Fibroblast of skin of back (primary cell): ENCODE measurements around the gene DNMT3B.
"Not testable (repeated sequence)": the region's sequence is repeated elsewhere in the genome, so short reads cannot be mapped to it uniquely, and the experiment has no call there.

Source experiments
- DNase-seq: peaks from one replicate; pipeline ENCODE4 v3.0.0-alpha.2; 2013

The DNMT3B gene

DNA sequence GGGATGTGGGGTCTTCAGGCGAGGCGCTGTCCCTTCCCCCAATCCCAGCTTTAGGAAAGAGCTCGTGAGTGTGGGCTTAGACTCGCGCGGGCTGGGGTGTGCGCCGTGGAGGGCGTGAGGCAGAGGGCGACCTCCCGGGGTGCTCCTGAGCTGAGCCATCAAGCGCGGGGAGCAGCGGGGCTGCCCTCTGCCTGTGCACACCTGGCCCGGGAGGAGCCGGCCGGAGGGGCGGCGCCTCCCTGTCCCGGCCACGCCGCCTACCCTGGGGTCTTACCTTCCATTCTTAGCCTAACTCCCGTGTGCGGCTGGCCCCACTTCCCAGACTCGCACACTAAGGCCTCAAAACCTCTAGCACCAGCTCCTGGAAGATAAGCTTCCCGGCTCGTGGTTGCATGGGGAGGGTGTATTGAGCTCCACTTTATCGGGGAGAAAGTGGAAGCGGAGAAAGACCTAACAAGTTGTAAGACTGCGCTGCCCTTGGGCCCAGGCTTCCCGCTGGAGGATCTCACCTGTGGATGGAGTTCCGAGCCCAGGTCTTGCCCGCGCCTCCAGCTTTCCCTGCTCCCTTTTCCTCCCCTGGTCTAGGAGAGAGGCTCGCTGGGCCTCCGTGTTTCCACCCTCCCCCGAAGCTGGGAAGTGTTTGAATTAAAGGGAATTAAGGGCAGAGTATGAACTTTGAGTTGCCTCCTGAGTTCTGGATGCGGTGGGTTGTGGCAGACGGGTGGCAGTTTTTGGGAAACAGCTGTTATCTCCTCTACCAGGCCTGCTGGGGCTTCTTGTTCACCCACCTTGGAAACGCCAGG, 1.2 kb downstream of the DNMT3B start:
- DNase-seq: no peak

DNA sequence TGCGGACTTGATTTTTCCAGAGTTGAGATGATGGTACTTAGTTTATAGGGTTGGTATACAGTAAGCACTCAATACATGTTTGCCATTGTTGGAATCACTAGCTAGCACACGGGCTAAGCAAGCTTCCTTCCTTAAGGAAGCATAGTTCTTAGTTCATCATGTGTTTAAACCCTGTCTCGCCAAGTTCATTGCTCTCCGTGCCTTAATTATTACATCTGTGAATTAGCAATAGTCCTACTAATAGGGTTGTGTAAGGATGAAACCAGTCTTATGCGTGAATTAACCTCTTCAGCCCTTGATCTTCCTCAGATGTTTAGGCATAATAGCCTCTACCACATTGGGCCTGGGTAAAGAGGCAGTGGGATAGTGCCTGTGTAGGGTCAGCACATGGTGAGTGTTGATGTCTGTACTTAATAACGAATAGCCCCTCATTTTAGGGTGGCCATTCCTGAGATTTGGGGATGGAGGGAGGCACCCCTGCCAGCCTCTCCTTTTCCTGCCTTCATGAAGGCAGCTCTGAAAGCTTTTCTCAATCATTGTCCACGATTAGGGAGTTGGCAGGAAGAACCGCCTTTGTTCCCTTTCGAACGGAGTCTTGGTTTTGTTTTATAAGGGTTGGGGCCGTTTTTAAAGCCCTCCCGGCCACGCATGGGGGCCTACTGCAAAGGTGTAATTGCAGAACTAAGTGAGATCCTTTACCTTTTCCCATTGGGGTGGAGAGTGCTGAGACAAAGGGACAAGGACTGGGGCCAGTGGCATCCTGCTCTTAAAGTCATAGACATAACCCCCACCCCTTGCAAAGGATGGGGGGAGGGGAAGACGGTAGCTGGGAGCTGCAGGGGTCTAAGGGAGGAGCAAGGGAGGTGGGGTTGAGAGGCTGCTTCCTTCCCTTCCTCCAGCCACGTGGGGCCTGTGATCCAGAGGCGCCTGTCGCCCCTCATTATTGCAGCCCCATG, 2.1 kb downstream of the DNMT3B start:
- DNase-seq: no peak

DNA sequence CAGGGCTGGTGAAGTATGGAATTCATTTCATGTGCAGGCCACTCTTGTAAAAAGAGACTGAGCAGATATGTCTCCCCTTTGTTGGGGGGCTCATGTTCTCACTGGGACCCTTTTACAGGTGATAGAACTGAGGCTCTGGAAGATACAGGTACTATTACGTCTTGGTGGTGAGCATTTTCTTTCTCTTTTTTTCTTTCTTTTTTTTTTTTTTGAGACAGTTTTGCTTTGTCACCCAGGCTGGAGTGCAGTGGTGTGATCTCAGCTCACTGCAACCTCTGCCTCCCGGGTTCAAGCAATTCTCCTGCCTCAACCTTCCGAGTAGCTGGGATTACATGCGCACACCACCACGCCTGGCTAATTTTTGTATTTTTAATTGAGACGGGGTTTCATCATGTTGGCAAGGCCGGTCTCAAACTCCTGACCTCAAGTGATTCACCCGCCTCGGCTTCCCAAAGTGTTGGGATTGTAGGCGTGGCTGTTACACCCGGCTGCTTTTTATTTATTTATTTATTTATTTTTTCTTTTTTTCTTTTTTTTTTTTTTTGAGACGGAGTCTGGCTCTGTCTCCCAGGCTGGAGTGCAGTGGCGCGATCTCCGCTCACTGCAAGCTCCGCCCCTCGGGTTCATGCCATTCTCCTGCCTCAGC, 3.2 kb downstream of the DNMT3B start:
- DNase-seq: not testable (repeated sequence)

DNA sequence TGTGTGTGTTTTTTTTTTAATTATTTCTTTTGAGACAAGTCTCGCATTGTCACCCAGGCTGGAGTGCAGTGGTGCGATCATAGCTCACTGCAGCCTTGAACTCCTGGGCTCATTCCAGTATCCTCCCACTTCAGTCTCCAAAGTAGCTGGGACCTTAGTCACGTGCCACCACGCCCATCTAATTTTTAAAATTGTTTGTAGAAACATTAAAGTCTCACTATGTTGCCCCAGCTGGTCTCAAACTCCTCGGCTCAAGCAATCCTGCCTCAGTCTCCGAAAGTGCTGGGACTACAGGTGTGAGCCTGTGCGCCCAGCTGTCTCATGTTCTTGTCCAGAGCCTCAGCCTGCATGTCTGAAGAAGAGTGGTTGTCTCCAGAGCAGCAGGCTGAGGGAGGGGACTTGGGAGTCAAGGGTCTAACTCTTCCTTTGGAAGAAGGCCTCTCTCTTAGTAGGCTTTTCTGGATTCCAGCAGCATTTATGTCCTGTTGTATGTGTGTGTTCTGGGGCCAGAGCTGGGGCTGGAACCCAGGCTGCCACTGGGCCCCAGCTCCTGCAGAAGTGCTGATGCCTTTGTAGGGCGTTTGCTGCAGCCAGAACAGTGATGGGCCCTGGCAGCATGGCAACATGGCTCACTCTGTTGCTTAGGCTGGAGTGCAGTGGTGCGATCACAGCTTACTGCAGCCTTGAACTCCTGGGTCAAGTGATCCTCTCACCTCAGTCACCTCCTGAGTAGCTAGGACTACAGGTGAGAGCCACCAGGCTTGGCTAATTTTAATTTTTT, 5.4 kb downstream of the DNMT3B start:
- DNase-seq: no peak

DNA sequence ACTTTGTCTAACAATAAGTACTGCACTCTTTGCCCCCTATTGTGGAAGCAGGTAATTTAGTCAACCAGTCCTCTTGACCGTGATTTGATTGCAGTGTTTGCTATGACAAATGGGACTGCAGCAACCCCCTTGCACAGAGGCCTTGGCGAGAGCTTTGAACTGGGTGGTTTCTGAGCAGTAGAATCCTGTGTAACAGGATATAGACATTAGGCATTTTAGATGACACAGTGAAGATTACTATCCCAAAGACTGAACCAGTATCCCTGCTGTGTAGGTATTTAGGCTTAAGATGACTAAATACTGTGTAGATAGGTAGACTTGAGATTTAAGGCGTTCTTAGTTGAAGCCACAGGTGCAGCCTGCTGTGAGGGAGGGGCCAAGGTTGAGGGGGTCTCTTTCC, 9.9 kb downstream of the DNMT3B start:
- DNase-seq: no peak

DNA sequence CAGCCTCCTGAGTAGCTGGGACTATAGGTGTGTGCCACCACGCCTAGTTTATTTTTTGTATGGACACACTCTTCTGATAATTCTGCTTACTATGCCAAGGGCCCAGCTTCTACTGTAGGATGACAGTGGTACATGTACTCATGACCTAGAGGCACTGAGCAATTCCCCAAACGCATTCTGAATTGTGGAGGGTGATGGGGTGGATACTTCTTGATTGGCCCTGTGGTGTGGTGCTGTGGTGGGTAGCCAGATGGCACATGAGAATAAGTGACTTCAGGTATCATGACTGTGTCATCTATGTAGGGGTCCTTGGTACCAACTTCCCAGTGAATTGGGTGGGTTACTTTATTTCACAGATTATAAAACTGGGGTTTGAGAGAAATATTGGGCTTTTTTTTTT, 11.0 kb downstream of the DNMT3B start:
- DNase-seq: no peak

DNA sequence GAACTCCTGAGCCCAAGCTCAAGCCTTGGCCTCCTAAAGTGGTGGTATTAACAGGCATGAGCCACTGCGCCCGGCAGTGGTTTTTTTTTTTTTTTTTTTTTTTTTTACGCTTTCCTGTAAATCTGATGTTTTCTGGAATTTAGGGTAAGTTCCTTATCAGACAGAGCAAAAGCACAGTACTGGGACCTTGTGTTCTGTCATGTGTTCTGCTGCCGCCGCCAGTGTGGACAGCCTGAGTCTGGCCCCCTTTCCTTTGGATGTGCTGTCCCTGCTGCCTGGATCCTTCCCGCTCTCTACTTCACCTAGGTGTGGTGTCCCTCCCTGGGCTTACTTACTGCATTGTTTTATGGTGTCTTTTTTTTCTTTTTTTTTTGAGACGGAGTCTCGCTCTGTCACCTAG, 11.7 kb downstream of the DNMT3B start:
- DNase-seq: no peak

DNA sequence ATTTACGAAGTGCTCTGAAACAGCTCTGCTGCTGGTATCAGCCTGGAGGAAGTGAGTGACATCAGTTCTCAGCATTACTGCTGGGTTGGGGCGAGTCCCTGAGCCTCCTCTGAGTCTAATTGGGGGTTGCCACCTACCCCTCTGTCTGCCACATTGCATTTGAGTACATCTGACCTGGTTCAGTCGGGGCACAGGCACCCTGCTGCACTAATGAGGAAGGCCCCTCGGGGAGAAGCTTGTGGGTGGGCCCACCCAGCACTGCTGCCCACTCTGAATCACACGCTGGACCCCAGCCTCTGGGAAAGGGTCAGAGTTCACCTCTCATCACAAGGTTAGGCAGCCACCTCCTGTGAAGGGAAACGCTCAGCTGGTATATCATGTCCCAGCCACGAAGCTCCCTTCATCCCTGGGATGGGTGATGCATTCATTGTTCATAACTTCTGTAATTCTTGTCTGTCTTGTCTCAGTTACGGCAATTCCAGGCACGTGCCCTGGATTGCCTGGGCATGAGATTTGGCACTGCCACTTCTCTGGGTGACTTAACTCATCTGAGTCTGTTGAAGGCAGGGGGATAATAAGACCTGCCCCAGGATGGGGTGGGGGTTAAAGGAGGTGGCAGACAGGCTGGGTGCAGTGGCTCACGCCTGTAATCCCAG, 13.3 kb downstream of the DNMT3B start:
- no peak for DNase-seq

- DNase-seq: no peak
Measured at GRCh38 chr20:32777177-32777956, 15.2 kb downstream of the DNMT3B start.

DNA sequence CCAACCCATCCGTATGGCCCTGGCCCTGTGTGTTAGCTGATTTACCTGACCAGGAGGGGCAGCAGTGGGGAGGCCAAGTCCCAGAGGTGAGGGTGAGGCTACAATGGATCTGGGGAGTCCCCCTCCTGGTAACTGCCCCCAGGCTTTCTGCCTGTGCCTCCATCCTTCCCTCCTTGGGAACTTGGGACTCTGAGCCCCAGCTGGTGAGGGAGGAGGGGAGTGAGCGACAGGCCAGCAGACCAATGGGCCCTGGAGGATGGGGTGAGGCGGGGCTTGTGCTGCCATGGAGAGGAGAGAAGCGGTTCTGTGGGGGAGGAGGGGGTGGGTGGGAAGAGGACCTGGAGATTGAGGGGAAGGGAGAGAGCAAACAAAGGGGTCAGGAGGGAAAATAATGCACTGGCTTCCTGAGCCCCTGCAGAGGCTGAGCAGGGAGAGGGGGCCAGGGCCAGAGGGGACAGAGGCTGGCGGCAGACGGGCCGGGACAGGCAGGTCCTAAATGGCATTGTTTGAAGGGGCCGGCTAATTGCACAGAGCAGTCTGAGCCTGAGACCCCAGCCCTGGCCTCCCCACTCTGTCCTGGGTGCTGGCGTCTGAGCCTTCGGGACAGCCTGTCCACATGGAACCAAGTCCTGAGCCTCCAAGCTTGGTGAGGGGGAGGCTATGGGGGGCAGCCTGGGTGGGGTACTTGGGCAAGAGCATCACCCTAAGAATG, 17.5 kb downstream of the DNMT3B start:
- no peak for DNase-seq

DNA sequence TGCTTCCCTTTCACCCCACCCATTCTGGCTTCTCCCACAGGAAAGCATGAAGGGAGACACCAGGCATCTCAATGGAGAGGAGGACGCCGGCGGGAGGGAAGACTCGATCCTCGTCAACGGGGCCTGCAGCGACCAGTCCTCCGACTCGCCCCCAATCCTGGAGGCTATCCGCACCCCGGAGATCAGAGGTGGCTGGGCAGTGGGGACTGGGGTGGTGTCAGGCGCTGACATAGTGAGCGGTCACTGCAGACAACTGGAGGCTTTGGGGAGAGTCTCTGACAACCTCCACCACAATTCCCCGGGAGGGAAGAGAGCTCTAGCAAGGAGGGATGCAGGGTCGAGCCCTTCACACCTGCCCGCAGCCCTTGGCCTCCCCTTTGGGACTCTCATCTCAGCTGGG, 18.1 kb downstream of the DNMT3B start:
- DNase-seq: no peak

DNA sequence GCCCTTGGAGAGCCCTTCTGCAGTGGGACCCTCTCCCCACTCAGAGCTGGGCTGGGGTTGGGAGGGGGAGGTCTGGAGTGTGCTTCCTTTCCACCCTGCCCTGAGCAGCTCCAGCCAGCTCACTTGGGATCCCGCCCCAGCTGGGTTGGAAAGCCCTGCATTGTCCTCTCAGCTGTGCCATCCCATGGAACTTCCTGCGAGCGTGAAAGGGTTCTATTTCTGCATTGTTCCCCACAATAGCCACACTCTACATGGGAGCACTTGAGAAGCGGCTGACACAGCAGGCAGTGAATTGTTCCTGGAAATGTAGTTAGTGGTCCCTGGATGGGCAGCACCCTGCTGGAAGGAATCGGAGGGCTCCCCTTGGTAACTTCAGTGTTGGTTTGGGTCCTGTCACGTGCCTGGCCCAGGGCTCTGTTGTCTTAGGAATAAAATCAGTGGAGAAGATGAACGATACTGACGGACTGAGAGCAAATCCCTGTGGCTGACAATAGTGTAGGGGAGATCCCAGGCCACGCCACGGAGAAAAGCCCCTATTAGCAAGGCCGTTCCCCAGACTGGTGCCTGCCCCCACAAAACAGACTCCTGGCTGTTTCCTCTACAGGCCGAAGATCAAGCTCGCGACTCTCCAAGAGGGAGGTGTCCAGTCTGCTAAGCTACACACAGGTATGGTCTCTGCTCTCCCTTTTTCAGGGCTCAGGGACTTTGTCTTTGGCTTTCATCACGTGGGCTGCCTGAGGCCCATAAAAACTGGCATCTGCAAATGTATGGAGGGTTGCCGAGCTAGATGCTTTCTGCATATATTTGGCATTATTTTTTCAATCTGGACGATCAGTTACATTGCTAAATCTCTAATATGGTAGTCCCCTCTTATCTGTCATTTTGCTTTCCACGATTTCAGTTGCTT, 18.8 kb downstream of the DNMT3B start:
- no peak for DNase-seq

DNA sequence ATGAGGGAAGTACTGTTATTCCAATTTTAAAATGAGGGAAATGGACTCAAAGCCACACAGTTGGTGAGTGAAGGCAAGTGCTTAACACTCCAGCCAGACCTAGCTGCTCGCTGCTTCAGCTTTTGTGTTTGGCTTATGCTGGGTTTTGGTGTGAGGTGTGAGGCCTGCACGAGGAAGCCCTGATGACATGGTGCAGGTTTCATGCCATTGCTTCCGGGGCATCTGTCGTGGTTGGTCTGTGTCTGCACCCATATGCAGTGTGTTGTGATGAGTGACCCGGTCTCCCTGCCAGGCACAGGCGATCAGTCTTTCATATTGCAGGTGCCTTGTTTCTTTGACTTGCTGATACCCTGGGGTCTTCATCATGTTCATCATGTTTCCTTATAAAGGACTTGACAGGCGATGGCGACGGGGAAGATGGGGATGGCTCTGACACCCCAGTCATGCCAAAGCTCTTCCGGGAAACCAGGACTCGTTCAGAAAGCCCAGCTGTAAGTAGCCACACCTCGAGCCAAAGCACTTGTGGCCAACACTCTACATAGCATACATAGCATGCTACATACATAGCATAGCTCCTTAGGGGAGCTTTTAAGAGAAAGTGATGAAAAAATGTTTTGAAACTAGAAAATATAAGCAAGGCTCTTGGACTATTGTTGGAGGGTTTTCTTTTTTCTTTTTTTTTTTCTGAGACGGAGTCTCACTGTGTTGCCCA, 22.3 kb downstream of the DNMT3B start:
- DNase-seq: peak; percentile 21

GRCh38 chr20:32786059-32786760, 24.0 kb downstream of the DNMT3B start:
- no peak for DNase-seq

DNA sequence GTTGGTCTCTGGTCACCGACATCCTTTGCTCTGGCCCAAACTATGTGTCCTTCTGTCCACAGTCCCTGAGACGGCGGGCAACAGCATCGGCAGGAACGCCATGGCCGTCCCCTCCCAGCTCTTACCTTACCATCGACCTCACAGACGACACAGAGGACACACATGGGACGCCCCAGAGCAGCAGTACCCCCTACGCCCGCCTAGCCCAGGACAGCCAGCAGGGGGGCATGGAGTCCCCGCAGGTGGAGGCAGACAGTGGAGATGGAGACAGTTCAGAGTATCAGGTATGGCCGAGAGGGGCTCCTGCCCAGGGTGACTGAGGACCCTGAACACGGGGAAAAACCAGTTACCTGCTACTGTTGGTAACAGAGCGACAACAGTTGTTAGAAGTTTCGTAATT, 25.0 kb downstream of the DNMT3B start:
- DNase-seq: no peak

- peak; percentile 57 for DNase-seq
Measured at GRCh38 chr20:32789896-32790750, 27.9 kb downstream of the DNMT3B start.

DNA sequence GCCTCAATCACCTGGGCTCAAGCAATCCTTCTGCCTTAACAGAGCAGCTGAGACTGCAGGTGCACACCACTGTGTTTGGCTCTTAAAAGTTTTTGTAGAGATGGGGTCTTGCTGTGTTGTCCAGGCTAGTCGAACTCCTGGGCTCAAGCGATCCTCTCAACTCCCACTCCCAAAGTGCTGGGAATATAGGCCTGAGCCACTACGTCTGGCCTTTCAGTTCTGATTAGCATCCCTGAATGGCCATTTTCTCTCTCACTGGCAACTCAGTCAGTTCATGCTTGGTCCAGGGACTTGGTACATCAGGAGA, 28.5 kb downstream of the DNMT3B start:
- no peak for DNase-seq
